NCI-H510A treated with DMSO at 0.1 percent for 48 hours (cell line): ENCODE measurements around the gene PECR.

Experiments used
- DNase-seq: peaks from one replicate; lab custom pipeline; 2025; lab: John Stamatoyannopoulos, UW

PECR gene

GRCh38 chr2:216071111-216071851, 10.3 kb downstream of the PECR start:
- no peak for DNase-seq

- DNase-seq, result no peak
These were observed 11.4 kb downstream of the PECR start for GRCh38 chr2:216070195-216070594.

GRCh38 chr2:216069028-216069427, 12.6 kb downstream of the PECR start:
- DNase-seq, result no peak

GRCh38 chr2:216066230-216066629, 15.4 kb downstream of the PECR start:
- DNase-seq, result no peak

DNA sequence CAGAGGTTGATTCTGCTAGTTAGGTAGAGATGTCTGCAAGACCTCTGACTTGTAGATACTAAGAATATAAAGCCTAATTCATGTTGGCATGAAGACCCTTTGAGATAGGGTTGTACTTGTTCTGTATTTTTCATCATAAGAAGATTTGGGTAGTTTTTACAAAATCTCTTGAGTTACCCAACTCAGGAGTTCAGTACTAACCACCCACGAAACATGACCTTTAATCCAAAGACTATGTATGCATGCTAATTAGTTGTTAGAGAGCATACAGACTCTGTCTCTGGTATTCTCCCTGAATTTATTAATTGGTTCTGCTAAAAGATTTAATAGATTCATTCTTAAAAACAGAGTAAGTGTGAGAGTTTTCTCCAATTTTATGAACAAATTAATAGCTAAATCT, 16.9 kb downstream of the PECR start:
- no peak for DNase-seq

GRCh38 chr2:216064014-216064630, 17.5 kb downstream of the PECR start:
- DNase-seq, result no peak

DNA sequence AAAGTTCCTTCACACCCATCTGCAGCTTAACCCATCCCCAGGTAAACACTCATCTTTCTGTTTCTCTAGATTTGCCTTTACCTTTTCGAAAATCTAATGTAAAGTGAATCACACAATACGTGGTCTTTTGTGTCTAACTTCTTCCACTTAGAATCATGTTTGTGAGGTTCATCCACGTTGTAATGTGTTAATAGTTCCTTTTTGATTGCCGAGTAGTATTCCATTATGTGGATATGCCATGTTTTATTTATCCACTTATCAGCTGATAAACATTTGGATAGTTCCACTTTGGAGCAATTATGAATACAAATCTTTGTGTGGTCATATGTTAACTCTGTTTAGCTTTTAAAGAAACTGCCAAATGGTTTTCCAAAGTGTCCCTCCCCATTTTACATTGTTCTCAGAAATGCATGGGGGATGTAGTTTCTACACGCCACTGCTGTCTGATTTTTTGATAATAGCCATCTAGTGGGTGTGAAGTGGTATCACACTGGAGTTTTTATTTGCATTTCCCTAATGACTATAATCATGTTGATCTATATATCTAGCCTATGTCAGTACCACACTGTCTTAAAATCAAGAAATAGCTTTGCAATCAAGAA, 22.3 kb downstream of the PECR start:
- no peak for DNase-seq

DNA sequence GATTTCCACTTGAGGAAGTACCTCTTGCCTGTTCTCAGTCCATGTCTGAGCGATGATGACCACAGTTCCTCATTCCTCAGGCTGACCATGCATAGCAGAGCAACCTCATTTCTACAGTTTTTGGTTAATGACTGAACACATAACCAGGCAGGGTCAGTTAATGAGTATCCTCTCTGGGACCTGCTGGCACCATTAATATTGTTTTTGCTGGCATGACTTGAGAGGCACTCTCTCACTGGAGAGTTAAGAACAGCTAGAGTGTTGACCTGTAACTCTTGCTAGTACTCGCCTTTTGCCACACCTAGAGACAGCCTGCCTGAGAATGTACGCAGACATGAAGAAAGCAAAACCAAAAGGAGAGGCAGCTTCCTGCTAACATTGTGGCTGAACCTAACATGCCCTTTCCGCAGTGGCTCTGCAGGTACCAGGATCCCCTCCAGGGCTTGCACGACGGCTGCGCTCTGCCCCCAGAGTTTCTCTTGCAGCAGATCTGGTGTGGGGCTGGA, 23.9 kb downstream of the PECR start:
- DNase-seq, result no peak

DNA sequence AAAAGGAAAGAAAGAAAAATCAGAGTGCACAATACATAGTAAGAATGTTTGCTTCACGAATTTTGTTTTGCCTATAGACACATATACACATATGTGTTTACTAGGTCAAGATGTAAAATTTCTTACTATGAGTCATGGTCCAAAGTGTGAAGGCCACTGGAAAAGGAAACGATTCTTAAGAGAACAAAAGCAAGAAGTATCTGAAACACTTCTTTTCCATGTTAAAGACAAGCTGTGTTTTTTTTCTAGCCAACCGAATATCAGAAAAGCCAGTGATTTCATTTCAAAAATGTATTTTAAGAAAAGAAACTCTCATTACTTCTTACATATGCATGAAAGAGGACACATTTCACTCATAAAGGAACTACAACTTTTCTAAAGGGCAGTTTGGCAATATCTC, 24.9 kb downstream of the PECR start:
- no peak for DNase-seq

DNA sequence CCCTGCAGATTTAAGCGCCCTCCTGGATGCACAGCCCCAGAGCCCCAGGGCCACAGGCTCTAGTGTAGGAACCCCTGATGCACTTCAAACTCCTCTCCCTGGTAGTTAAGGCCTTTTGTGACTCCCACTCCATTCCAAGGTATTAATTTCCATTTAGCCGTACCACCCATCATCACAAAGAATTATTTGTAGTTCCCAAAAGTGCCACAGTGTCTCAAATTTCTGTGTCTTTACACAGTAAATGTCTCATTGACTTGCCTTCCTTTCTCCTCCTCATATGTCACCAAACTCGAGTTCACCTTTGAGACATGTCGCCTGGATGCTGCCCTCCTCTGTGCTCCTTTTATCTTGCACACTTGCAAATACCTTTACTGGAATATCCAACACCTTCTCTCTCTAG, 25.9 kb downstream of the PECR start:
- DNase-seq, result no peak

GRCh38 chr2:216052420-216052819, 29.2 kb downstream of the PECR start:
- DNase-seq, result no peak

DNA sequence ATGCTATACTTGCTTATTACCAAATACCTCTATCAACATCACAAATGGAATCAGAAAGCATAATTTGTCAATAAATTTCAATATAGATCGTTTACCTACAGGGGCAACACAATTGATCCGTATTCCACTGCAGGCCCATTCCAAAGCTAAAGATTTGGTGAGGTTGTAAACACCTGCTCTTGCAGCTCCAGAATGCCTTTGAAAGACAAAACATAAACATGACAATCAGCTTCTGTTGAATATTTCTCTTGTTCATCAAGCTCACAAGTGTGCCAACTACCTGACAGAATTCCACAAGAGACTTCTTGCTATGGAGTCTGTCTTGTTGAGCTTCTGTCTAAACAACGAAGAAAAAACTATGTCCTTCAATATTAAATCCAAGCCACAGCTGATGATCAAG, 30.3 kb downstream of the PECR start:
- DNase-seq, result no peak

DNA sequence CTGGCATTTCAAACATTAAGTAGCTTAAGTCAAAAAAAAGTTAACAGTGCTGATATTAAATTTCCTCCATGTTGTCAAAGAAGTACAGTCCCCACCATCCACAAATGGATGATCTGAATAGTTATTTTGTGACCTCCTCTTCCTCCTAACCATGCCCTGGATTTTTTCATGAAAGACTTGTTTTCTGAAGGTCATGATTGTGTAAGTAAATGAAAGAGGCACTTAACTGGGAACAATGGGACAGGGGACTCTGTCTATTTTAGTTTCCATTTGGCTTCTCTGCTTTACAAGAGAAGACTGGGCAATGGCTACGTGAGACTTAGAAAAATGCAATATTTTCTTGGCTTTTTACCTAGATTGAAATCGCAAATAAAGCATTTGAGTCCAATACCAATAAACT, 32.2 kb downstream of the PECR start:
- DNase-seq, result no peak

GRCh38 chr2:216047397-216047796, 34.2 kb downstream of the PECR start:
- no peak for DNase-seq

DNA sequence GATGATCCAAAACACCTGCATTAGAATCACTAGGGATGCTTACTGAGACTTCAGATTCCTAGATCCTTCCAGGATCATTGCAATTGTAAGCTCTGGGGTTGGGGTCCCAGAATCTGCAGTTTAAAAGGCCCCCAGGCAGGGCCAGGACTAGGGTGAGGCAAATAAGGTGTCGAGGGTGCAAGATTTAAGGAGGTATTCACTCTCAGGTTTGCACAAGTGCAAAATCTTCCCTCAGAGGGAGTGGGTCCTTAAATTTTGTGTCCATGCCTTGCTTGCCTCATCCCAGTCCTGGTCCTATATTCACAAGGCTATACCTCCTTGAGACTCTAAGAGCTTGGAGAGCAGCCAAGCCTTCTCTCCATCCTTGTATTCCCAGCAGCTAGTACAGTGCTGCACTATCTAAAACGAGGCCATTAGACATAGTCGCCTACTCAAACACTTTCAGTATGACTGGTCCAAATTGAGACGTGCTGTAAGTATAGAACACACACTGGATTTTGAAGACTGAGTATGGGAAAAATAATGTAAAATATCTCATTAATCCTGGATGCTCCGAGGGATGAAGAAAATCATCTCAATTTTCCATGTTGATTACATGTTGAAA, 36.6 kb downstream of the PECR start:
- DNase-seq, result no peak

DNA sequence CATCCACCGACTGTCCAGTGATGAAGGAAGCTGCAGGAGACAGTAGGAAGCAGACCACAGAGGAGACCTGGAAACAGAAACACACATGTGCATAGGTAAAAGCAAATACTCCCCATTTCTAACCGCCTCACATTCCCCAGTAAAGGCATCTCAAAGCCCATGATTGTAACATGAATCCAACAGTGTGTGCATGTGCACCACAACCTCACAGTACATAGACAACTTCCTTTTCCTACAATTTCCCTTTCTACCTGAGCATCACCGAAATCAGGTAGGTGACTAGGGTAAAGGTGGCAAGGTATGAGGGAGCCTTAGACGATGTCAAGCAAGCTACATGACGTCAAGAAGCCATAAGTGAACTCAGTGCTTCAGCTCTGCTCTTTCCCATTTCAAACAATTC, 37.7 kb downstream of the PECR start:
- DNase-seq, result no peak

DNA sequence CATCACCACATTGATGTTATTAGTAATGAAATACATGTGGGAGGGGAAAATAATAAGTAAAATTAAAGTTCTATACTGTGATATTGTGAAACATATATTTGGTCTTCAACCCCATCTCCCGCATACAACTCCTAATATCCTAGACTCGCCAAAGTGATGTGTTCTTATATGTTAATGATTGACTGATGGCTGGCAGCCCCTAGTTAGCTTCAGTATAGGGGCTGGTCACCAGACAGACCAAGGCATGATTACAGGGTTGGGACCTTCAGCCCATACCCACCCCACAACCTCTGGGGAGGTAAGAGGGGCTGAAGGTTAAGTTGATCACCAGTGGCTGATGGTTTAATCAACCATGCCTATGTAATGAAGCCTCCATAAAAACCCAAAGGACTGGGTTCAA, 40.2 kb downstream of the PECR start:
- DNase-seq, result no peak

DNA sequence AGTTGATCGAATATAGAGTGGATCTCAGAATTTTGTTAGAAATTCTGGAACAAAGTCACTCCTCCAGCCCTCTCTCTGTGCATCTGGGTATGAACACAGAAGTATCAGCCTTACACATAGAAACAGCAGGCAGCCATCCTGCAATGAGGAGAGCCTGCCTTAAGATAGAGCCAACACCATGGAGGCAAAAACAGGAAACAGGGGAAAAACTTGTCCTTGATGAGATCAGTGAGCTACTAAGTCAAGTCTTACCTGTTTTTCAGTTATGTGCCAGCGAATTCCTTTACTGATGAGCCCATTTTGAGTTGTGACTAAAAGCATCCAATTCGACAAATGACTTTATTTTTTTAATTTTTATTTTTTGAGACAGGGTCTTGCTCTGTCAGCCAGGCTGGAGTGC, 41.7 kb downstream of the PECR start:
- no peak for DNase-seq

GRCh38 chr2:216034065-216034464, 47.5 kb downstream of the PECR start:
- peak; percentile 58 for DNase-seq

GRCh38 chr2:216033403-216033802, 48.2 kb downstream of the PECR start:
- no peak for DNase-seq

DNA sequence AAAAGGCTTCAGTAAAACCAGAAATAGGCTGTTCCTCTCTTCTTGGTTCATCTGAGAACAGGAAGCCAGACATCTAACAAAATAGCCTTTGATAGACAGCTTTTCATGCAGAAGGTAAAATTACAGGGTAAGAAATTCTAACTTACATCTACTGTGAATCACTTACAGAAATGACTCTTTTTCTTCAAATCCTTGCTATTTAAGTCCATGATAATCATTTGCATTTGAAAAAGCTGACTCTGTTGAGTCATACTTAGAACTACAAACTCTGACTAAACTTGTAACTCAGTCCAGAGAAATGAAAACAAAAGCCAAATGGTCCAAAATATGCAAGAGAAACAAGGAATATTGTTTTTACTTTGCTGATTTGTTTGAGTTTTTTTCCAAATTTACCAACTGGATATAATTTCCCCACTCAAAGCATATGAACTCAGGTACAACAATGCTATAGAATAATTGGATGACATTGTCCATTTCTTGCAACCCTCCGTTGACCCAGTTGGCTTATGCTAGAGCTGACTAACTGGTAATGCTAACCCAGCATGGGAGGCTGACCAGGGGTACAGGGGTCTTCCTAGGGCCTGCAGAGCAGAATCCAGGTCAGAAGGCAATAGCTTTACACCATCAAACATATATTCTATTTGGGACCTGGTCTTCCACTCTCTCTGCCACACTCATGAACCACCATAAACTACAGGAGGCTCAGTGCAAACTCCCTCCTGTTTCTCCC, 49.5 kb downstream of the PECR start:
- DNase-seq, result no peak

GRCh38 chr2:216030216-216030615, 51.4 kb downstream of the PECR start:
- no peak for DNase-seq
